ENCODE results near the gene KCNK2.

Gene KCNK2, protein sequence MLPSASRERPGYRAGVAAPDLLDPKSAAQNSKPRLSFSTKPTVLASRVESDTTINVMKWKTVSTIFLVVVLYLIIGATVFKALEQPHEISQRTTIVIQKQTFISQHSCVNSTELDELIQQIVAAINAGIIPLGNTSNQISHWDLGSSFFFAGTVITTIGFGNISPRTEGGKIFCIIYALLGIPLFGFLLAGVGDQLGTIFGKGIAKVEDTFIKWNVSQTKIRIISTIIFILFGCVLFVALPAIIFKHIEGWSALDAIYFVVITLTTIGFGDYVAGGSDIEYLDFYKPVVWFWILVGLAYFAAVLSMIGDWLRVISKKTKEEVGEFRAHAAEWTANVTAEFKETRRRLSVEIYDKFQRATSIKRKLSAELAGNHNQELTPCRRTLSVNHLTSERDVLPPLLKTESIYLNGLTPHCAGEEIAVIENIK

DNA sequence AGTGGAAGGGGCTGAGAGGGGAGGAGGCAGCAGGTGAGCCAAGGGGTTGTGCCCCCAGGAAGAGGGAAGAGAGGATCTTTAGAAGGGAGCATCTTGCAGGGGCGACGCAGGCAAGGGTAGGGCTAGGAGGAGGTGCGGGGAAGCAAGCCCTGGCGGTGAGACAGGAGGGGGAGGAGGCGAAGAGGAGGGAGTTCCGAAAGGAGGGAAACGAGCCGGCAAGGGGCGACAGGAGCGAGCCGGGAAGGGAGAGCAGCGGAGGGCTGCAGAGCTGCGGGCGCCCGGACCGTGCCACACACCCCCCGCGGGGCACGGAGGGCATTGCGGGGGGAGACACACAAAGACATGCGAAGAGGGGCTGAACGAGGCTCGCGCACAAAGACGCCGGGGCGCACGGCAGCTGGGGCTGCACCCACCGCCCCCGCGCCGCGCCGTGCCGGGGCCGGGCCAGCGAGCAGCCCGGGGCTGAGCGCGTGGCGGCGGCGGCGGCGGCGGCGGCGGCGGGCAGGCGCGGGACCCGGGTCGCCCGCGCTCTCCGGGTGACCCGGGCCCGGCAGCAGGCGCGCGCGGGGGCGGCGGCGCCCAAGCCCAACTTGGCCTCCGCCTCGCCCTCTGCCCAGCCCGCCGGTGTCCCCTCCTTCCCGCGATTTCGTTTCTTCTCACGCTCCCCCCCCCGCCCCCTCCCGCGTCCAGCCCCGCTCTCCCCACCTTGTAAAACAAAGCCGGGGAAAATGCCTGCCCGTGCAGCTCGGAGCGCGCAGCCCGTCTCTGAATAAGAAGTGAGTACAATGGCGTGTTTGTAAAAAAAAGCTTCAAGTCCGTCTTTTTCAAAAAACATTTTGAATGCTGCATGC, at the start of gene KCNK2:
KCNK2 (plus strand) TSS at position 206 of the 851 bp plus-strand sequence. CDS start 649 bp downstream, outside the sequence.
- DNase-seq (ENCODE audit: low spot score), result no peak

GRCh38 chr1:215032911-215033526, 49.5 kb upstream of the KCNK2 start:
- no peak for DNase-seq (ENCODE audit: low spot score)

DNA sequence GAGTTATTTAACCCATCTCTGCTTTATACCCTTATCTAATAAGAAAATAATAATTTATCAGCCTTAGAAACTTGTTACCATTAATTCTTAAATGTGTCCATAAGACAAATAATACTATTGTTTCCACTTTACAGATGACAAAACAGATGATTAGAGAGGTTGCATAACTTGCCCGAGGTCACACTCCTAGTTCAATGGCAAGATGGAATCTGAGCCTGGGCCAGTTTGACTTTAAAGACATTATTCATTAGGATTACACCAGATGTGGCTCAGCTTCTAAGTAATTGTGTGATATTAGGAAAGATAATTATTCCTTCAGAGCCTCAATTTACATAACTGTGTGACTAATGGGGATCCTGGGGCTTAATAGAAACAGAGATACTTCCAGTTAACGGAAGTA, 42.3 kb upstream of the KCNK2 start:
- DNase-seq (ENCODE audit: low spot score), result no peak

GRCh38 chr1:215043401-215043800, 39.1 kb upstream of the KCNK2 start:
- no peak for DNase-seq (ENCODE audit: low spot score)

DNA sequence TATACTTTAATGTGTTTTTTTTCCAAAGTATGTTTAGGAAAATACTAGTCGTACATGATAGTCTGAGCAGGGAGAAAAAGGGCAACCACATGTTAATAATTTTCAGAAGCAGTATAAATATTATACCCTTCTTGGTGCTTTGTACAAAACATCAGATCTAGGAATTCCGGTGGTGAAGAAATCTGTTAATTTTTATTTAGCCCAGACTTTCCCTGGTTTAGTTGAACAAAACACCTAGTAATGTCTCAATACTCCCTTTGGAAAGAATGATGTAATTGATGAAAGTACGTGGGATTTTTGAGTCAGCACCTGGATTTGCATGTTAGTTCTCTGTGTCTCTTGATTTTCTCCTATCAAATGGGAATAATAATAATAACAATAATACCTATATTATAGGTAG, 38.4 kb upstream of the KCNK2 start:
- DNase-seq (ENCODE audit: low spot score), result no peak

DNA sequence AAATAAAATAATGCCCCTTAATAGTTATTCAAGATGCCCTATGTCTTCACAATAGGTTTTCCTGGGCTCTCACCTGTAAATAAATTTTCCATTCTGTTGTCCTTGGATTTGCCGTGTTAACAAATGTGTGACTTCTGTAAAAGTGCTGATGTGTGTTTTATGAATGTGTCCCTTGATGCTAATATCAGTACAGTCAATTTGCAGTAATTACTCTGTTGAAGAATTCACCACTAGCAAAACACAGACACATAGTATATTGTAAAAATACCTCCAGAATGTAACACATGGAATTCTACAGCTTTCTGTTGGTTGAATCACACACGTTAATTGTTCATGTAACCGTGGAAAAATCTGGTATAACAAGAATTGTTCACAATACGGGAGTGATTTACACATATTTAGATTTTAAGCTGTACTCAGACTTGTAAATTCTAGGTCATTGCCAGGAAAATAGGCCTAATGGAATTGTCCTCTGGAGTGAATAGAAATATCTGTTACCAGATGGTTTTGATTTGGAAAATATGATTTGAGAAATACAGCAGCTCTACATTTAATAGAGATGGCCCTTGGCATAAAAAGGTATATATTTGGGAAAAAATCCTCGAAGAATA, 36.7 kb upstream of the KCNK2 start:
- no peak for DNase-seq (ENCODE audit: low spot score)

DNA sequence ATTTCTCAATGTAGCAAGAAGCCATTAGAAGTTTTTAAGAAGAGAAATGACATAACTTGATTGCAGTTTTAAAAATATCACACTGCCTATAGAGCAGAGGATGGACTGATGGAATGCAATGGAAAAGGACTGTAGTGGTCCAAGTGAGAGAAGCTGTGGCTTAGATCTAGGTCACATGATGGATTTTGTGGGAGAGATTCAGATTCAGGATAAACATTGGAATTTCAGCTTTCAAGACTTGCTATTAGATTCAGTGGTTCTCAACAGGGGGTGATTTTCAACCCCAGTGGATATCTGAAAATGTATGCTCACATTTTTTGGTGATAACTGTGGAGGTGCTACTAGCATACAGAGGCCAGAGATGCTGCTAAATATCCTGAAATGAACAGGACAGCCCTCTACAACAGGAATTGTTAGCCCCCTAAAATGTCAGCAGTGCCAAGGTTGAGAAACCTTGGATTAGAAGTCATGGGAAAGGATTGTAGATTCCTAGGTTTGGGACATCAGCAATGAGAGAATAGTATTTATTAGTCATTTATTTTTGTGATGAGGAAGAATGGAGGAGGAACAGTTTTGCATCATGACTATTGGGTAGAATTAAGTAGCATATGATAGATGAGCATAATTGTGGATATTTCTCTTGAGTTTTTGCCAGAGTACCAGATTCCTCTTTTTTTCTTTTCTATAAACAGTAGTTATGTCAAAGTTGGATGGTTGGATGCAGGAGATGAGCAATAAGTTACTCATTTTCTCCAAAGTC, 30.1 kb upstream of the KCNK2 start:
- DNase-seq (ENCODE audit: low spot score), result no peak

DNA sequence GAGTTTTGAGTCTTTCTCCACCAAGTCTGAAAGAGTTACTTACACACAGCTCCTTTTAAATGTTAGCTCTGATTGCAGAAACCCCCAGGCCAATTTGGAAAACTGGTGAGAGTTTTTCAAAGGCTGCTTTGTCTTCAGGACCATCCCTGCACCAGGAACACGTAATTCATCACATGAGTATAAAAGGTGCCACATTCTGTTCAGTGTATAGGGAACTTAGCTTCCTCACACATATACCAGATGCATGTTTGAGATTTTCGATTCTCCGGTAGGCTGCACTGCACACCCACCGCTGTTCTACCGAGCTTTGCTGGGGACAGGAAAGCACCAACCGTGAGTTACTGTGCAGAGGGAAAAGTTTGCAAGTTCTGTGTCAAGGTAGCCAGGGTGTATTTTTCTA, 28.3 kb upstream of the KCNK2 start:
- no peak for DNase-seq (ENCODE audit: low spot score)

DNA sequence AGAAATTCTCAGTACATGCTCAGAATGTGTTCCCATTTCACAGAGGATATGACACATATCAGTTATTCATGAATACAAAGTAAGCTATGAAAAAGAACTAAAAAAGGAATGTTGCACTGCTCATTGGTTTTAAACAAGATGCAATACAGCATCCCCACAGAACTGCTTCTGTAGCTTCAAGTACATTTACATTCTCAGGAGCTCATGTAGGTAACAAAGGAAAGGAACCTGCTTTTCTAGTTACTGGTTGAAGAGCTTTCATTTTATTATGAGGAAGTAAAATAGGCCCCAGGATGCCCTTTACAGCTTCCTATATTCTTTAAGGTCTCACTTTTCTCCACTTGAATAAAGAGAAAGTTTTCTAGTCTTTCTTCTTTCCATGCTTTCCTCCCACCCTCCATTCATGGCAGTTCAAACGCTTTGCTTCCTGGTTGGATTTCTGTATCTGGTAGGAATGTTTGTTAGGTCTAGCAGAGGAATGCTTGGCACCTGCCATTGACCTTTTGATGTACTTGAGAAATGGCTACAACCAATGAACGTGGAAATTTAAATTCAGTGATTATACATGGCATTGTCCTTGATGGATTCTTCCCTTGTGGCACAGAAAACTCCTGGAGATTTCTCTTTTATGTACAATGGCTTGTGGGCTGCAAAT, 27.1 kb upstream of the KCNK2 start:
- DNase-seq (ENCODE audit: low spot score), result no peak

DNA sequence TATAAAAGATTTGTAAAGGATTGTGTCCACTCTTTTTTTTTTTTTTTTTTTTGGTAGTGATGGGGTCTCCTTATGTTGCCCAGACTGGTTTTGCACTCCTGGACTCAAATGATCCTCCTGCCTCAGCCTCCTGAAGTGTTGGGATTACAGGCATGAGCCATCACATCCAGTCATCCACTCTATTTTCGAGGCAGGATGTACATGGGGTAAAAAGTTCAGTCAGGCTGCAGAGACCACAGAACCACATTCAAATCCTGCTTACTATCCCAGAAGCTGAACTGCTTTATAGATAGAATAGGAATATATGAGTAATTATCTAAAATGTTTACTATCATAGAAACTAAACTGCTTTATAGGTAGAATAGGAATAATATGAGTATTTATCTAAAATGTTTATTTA, 26.0 kb upstream of the KCNK2 start:
- DNase-seq (ENCODE audit: low spot score), result no peak

DNA sequence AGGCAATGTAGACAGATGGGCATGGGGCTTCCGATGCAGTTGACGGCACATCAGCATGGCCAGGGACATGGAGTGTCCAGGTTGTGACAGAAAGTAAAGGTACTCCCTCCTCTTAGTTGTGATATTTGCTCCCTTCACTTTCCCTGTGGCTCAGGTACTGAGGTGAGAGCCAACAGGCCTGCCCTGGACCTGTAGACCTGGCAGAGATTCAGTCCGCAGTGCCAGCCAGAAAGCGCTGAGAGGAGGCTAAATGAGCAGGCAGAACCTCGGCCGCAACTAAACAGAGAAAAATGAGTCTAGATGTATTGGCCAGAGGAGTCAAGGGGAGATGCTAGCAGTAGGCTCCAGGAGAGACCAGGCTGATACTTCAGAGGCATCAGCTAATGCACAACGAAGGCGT, 22.6 kb upstream of the KCNK2 start:
- DNase-seq (ENCODE audit: low spot score), result no peak

DNA sequence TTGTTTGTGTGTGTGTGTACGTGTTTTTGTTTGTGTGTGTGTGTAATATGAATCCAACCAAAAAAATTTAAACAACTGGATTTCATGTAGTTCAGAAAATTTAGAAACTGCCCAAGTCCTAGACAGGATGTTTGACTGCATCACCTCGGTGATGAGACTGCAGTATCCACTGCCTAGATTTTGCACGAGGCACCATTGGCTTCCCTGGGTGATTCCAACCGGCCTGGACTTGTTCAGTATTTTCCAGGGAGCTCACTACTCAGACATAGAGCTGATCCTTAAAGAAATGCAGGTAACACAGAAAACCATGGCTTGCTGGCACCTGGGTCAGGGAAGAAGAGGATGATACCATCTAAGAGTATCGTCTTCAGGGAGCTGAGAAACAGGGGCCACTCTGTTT, 18.2 kb upstream of the KCNK2 start:
- DNase-seq (ENCODE audit: low spot score), result no peak

GRCh38 chr1:215071078-215071477, 11.5 kb upstream of the KCNK2 start:
- no peak for DNase-seq (ENCODE audit: low spot score)

DNA sequence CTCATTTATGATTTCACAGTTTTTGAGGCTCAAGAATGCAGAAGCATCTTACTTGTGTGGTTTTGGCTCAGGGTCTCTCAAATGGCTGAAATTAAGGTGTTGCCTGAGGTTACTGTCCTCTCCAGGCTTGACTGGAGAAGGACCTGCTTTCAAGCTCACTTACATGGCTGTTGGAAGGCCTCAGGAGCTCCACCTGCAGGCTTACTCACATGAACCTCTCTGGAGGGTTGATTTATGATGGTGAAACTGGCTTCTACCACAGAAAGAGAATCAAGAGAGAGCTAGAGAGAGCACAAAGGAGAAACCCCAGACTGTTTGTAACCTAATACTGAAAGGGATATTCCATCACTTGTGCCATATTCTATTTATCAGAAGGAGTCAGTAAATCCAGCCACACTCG, 6.2 kb upstream of the KCNK2 start:
- DNase-seq (ENCODE audit: low spot score), result no peak

DNA sequence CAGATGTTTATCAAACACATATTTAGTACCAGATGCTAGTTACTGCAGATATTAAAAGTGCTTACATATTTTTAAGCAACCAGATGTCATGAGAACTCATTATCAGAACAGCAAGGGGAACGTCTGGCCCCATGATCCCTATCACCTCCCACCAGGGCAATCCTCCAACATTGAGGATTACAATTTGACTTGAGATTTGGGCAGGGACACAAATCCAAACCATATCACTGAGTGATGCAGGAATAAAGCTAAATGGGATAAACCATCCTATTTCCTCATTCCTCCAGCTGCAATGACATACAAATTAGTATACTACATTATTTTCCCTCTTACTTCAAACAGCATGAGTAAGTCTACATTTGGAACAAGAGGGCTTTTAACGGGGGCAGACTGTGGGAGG, 3.1 kb upstream of the KCNK2 start:
- no peak for DNase-seq (ENCODE audit: low spot score)

- no peak for DNase-seq (ENCODE audit: low spot score)
These were observed 641 bp upstream of the KCNK2 start for GRCh38 chr1:215081661-215082531.

- no peak for DNase-seq (ENCODE audit: low spot score)
These were observed 935 bp downstream of the KCNK2 start for GRCh38 chr1:215083383-215083961.

- DNase-seq (ENCODE audit: low spot score), result no peak
These were observed 2.1 kb downstream of the KCNK2 start for GRCh38 chr1:215084621-215085020.

DNA sequence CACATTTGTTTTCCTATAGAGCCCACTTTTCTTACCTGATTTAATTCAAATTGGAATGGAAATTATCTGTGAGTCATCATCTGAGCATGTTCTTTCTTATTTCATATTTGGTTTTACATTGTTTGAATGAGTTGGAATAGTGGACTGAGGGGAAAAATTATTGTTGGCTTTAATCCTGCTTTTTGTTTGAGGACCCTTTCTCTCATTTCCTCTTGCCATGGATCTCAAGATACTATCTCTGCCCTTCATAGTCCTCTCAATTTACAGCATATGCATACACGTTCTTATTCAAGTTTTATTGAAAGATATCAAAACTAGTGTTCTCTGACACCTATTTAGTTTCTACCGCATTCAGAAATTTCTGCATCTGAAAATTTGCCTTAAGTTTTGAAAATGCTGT, 5.1 kb downstream of the KCNK2 start:
- DNase-seq (ENCODE audit: low spot score), result no peak

DNA sequence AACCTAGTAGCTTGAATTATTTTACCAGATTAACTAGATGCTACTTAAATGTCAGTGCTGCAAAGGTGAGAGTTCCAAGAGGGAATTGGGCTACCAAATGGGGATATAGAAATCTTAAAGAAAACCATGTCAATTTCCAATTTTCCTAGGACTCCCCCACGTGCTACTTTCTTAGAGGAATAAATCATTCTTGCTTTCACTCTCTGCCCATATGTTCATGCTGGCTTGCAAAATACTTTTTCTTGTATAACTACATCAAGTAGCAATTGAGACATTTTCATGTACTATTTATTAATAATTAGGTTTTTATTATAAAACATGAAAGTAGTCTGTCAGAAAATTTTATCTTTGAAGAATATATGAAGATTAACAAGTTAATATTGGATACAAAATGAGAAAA, 11.8 kb downstream of the KCNK2 start:
- no peak for DNase-seq (ENCODE audit: low spot score)
